ENCODE results near the gene ROCK2.
"Not testable (repeated sequence)": the region's sequence is repeated elsewhere in the genome, so short reads cannot be mapped to it uniquely, and the experiment has no call there.

Gene ROCK2

GRCh38 chr2:11279398-11279797 is 65.0 kb downstream of the ROCK2 start:
- in situ Hi-C loops (cut with HindIII; ENCODE audit: low sequenced_read_pairs): no loop called here

GRCh38 chr2:11278219-11278618 is 66.2 kb downstream of the ROCK2 start:
- in situ Hi-C loops (cut with HindIII; ENCODE audit: low sequenced_read_pairs): no loop called here

- in situ Hi-C loops (cut with HindIII; ENCODE audit: low sequenced_read_pairs): no loop called here
These were observed 68.5 kb downstream of the ROCK2 start for GRCh38 chr2:11275910-11276309.

GRCh38 chr2:11270891-11271290 is 73.5 kb downstream of the ROCK2 start:
- in situ Hi-C loops (cut with HindIII; ENCODE audit: low sequenced_read_pairs): no loop called here

GRCh38 chr2:11267931-11268330 is 76.5 kb downstream of the ROCK2 start:
- in situ Hi-C loops (cut with HindIII; ENCODE audit: low sequenced_read_pairs): no loop called here

GRCh38 chr2:11264818-11265217 is 79.6 kb downstream of the ROCK2 start:
- in situ Hi-C loops (cut with HindIII; ENCODE audit: low sequenced_read_pairs): no loop called here

- in situ Hi-C loops (cut with HindIII; ENCODE audit: low sequenced_read_pairs): no loop called here
These were observed 80.4 kb downstream of the ROCK2 start for GRCh38 chr2:11264007-11264406.

GRCh38 chr2:11263177-11263576 is 81.3 kb downstream of the ROCK2 start:
- in situ Hi-C loops (cut with HindIII; ENCODE audit: low sequenced_read_pairs): no loop called here

GRCh38 chr2:11262438-11262837 is 82.0 kb downstream of the ROCK2 start:
- in situ Hi-C loops (cut with HindIII; ENCODE audit: low sequenced_read_pairs): not testable (repeated sequence)

GRCh38 chr2:11261564-11261963 is 82.9 kb downstream of the ROCK2 start:
- in situ Hi-C loops (cut with HindIII; ENCODE audit: low sequenced_read_pairs): not testable (repeated sequence)

- in situ Hi-C loops (cut with HindIII; ENCODE audit: low sequenced_read_pairs): no loop called here
These were observed 83.5 kb downstream of the ROCK2 start for GRCh38 chr2:11260979-11261378.

- in situ Hi-C loops (cut with HindIII; ENCODE audit: low sequenced_read_pairs): no loop called here
These were observed 86.5 kb downstream of the ROCK2 start for GRCh38 chr2:11257964-11258363.

GRCh38 chr2:11257078-11257477 is 87.4 kb downstream of the ROCK2 start:
- in situ Hi-C loops (cut with HindIII; ENCODE audit: low sequenced_read_pairs): no loop called here

- in situ Hi-C loops (cut with HindIII; ENCODE audit: low sequenced_read_pairs): no loop called here
These were observed 88.3 kb downstream of the ROCK2 start for GRCh38 chr2:11256166-11256565.

- in situ Hi-C loops (cut with HindIII; ENCODE audit: low sequenced_read_pairs): no loop called here
These were observed 90.3 kb downstream of the ROCK2 start for GRCh38 chr2:11254100-11254536.

- in situ Hi-C loops (cut with HindIII; ENCODE audit: low sequenced_read_pairs): not testable (repeated sequence)
These were observed 92.0 kb downstream of the ROCK2 start for GRCh38 chr2:11252458-11252857.

- in situ Hi-C loops (cut with HindIII; ENCODE audit: low sequenced_read_pairs): no loop called here
These were observed 93.8 kb downstream of the ROCK2 start for GRCh38 chr2:11250400-11251196.

GRCh38 chr2:11245322-11245721 is 99.1 kb downstream of the ROCK2 start:
- in situ Hi-C loops (cut with HindIII; ENCODE audit: low sequenced_read_pairs): no loop called here

GRCh38 chr2:11244091-11244826 is 100.2 kb downstream of the ROCK2 start:
- in situ Hi-C loops (cut with HindIII; ENCODE audit: low sequenced_read_pairs): no loop called here

GRCh38 chr2:11243512-11243911 is 100.9 kb downstream of the ROCK2 start:
- in situ Hi-C loops (cut with HindIII; ENCODE audit: low sequenced_read_pairs): no loop called here

GRCh38 chr2:11242542-11243174 is 101.8 kb downstream of the ROCK2 start:
- in situ Hi-C loops (cut with HindIII; ENCODE audit: low sequenced_read_pairs): no loop called here
